ENCODE results near the gene GPBAR1. TPM values are rescaled to one million over a fixed set of nuclear protein-coding genes. Genes with fewer than 3 reads are reported as not detected.
A peak's percentile ranks its signal among the peaks of the same experiment; 100 is the strongest.

GPBAR1 gene
- total and polyA plus RNA-seq, 5 donors from 2014 or later = 1.2 TPM; not detected in 4

GRCh38 chr2:218282173-218282991 is 21.6 kb downstream of the GPBAR1 start:
- no peak overlapping the region for H3K4me3 Mint-ChIP-seq
- H3K27ac ChIP-seq (ENCODE audit: insufficient read depth, low read length, poor library complexity, severe bottlenecking) = peak overlapping the region; percentile 56

GRCh38 chr2:218284106-218284811 is 23.4 kb downstream of the GPBAR1 start:
- no peaks in the 10 kb centered on the region for H3K9me3 Mint-ChIP-seq
- peaks cover 61% of the 10 kb centered on the region for H3K4me1 ChIP-seq (ENCODE audit: control insufficient read depth, insufficient read depth, low read length, poor library complexity, severe bottlenecking)
- ATAC-seq (ENCODE audit: low read depth in 2 of 2) = peak; percentile 52 to 55
- H3K27me3 Mint-ChIP-seq = no peaks in the 10 kb centered on the region
- H3K36me3 Mint-ChIP-seq = peaks cover 12% of the 10 kb centered on the region
- peaks cover 33% of the 10 kb centered on the region for H3K36me3 ChIP-seq (ENCODE audit: control insufficient read depth, insufficient read depth, low read length)
- H3K27me3 ChIP-seq (ENCODE audit: control insufficient read depth, insufficient read depth, low read length) = no peaks in the 10 kb centered on the region
- H3K4me3 Mint-ChIP-seq = peak overlapping the region; percentile 92 to 97 (median 94)
- H3K27ac Mint-ChIP-seq = peak overlapping the region; percentile 95 to 97 (median 97)
- H3K27ac ChIP-seq (ENCODE audit: insufficient read depth, low read length, poor library complexity, severe bottlenecking) = peak overlapping the region; percentile 96
- H3K4me1 Mint-ChIP-seq = peaks cover 21 to 73% (median 40%) of the 10 kb centered on the region in 4 donors
- DNase-seq = peak; percentile 35 to 75 (median 46)
- peak overlapping the region; percentile 51 for H3K4me3 ChIP-seq (ENCODE audit: low read depth, low read length)
- H3K9me3 ChIP-seq (ENCODE audit: control insufficient read depth in 2 of 2, low read length in 2 of 2) = no peaks in the 10 kb centered on the region

More at GRCh38 chr2:218282173-218282991, 21.6 kb downstream of the GPBAR1 start:
- no peaks in the 10 kb centered on the region for H3K27me3 Mint-ChIP-seq
- no peaks in the 10 kb centered on the region for H3K27me3 ChIP-seq (ENCODE audit: control insufficient read depth, insufficient read depth, low read length)
- no peaks in the 10 kb centered on the region for H3K9me3 Mint-ChIP-seq
- peak overlapping the region in 2 of 3 donors; percentile 44 to 51 for H3K27ac Mint-ChIP-seq
- H3K4me3 ChIP-seq (ENCODE audit: low read depth, low read length) = no peak overlapping the region
- peaks cover 14% of the 10 kb centered on the region for H3K36me3 Mint-ChIP-seq
- H3K4me1 ChIP-seq (ENCODE audit: control insufficient read depth, insufficient read depth, low read length, poor library complexity, severe bottlenecking) = peaks cover 46% of the 10 kb centered on the region
- DNase-seq (no peak), ATAC-seq (ENCODE audit: low read depth in 2 of 2) (no peak)
- peaks cover 21 to 58% (median 31%) of the 10 kb centered on the region in 4 donors for H3K4me1 Mint-ChIP-seq
- no peaks in the 10 kb centered on the region for H3K9me3 ChIP-seq (ENCODE audit: control insufficient read depth in 2 of 2, low read length in 2 of 2)
- H3K36me3 ChIP-seq (ENCODE audit: control insufficient read depth, insufficient read depth, low read length) = peaks cover 52% of the 10 kb centered on the region

- Histone ChIP-seq H3K9me3 (ENCODE audit: control insufficient read depth in 2 of 2, low read length in 2 of 2) (no peaks in the 10 kb centered on the region), H3K4me1 (ENCODE audit: control insufficient read depth, insufficient read depth, low read length, poor library complexity, severe bottlenecking) (peaks cover 74% of the 10 kb centered on the region), H3K36me3 (ENCODE audit: control insufficient read depth, insufficient read depth, low read length) (peaks cover 20% of the 10 kb centered on the region), H3K27ac (ENCODE audit: insufficient read depth, low read length, poor library complexity, severe bottlenecking) (peak overlapping the region; percentile 96), H3K4me3 (ENCODE audit: low read depth, low read length) (peak overlapping the region; percentile 77), H3K27me3 (ENCODE audit: control insufficient read depth, insufficient read depth, low read length) (no peaks in the 10 kb centered on the region)
- ATAC-seq (ENCODE audit: low read depth in 2 of 2) (no peak), DNase-seq (no peak)
- Mint-ChIP-seq H3K4me1 (peaks cover 21 to 76% (median 52%) of the 10 kb centered on the region in 4 donors), H3K27ac (peak overlapping the region; percentile 95 to 97 (median 97)), H3K36me3 (peaks cover 7% of the 10 kb centered on the region), H3K27me3 (no peaks in the 10 kb centered on the region), H3K4me3 (peak overlapping the region; percentile 92 to 97 (median 94)), H3K9me3 (no peaks in the 10 kb centered on the region)
Measured at GRCh38 chr2:218285604-218286003, 24.8 kb downstream of the GPBAR1 start.

GRCh38 chr2:218286570-218287459 is 26.0 kb downstream of the GPBAR1 start:
- peaks cover 86% of the 10 kb centered on the region for H3K4me1 ChIP-seq (ENCODE audit: control insufficient read depth, insufficient read depth, low read length, poor library complexity, severe bottlenecking)
- Mint-ChIP-seq H3K9me3 (no peaks in the 10 kb centered on the region), H3K36me3 (peaks cover 4% of the 10 kb centered on the region), H3K27ac (peak overlapping the region; percentile 95 to 97 (median 97)), H3K27me3 (no peaks in the 10 kb centered on the region), H3K4me1 (peaks cover 21 to 84% (median 57%) of the 10 kb centered on the region in 4 donors), H3K4me3 (peak overlapping the region; percentile 92 to 97 (median 94))
- ATAC-seq (ENCODE audit: low read depth in 2 of 2) = peak; percentile 66 to 71
- peak overlapping the region; percentile 77 for H3K4me3 ChIP-seq (ENCODE audit: low read depth, low read length)
- peak overlapping the region; percentile 96 for H3K27ac ChIP-seq (ENCODE audit: insufficient read depth, low read length, poor library complexity, severe bottlenecking)
- peaks cover 13% of the 10 kb centered on the region for H3K36me3 ChIP-seq (ENCODE audit: control insufficient read depth, insufficient read depth, low read length)
- no peaks in the 10 kb centered on the region for H3K27me3 ChIP-seq (ENCODE audit: control insufficient read depth, insufficient read depth, low read length)
- DNase-seq = peak; percentile 72 to 87 (median 78)
- H3K9me3 ChIP-seq (ENCODE audit: control insufficient read depth in 2 of 2, low read length in 2 of 2) = no peaks in the 10 kb centered on the region

GRCh38 chr2:218289639-218290315 is 29.0 kb downstream of the GPBAR1 start:
- Histone ChIP-seq H3K27me3 (ENCODE audit: control insufficient read depth, insufficient read depth, low read length) (no peaks in the 10 kb centered on the region), H3K9me3 (ENCODE audit: control insufficient read depth in 2 of 2, low read length in 2 of 2) (no peaks in the 10 kb centered on the region), H3K36me3 (ENCODE audit: control insufficient read depth, insufficient read depth, low read length) (no peaks in the 10 kb centered on the region), H3K4me1 (ENCODE audit: control insufficient read depth, insufficient read depth, low read length, poor library complexity, severe bottlenecking) (peaks cover 80% of the 10 kb centered on the region), H3K27ac (ENCODE audit: insufficient read depth, low read length, poor library complexity, severe bottlenecking) (peak overlapping the region; percentile 96), H3K4me3 (ENCODE audit: low read depth, low read length) (peak overlapping the region; percentile 92)
- Mint-ChIP-seq H3K9me3 (no peaks in the 10 kb centered on the region), H3K36me3 (peaks cover 4% of the 10 kb centered on the region), H3K4me3 (peak overlapping the region; percentile 87 to 97 (median 95)), H3K27me3 (no peaks in the 10 kb centered on the region), H3K27ac (peak overlapping the region; percentile 94 to 97 (median 97)), H3K4me1 (peaks cover 22 to 85% (median 58%) of the 10 kb centered on the region in 4 donors)
- DNase-seq = no peak
- ATAC-seq (ENCODE audit: low read depth in 2 of 2) = no peak

GRCh38 chr2:218290316-218291261 is 29.8 kb downstream of the GPBAR1 start:
- Histone ChIP-seq H3K27ac (ENCODE audit: insufficient read depth, low read length, poor library complexity, severe bottlenecking) (peak overlapping the region; percentile 96), H3K9me3 (ENCODE audit: control insufficient read depth in 2 of 2, low read length in 2 of 2) (no peaks in the 10 kb centered on the region), H3K36me3 (ENCODE audit: control insufficient read depth, insufficient read depth, low read length) (no peaks in the 10 kb centered on the region), H3K4me3 (ENCODE audit: low read depth, low read length) (peak overlapping the region; percentile 92), H3K4me1 (ENCODE audit: control insufficient read depth, insufficient read depth, low read length, poor library complexity, severe bottlenecking) (peaks cover 72% of the 10 kb centered on the region), H3K27me3 (ENCODE audit: control insufficient read depth, insufficient read depth, low read length) (no peaks in the 10 kb centered on the region)
- H3K27ac Mint-ChIP-seq = peak overlapping the region; percentile 90 to 97 (median 97)
- DNase-seq (peak; percentile 28 to 57 (median 43)), ATAC-seq (ENCODE audit: low read depth in 2 of 2) (peak in 1 of 2 donors; percentile 10)
- no peaks in the 10 kb centered on the region for H3K9me3 Mint-ChIP-seq
- H3K4me3 Mint-ChIP-seq = peak overlapping the region; percentile 87 to 97 (median 95)
- no peaks in the 10 kb centered on the region for H3K27me3 Mint-ChIP-seq
- H3K4me1 Mint-ChIP-seq = peaks cover 16 to 84% (median 54%) of the 10 kb centered on the region in 4 donors
- H3K36me3 Mint-ChIP-seq = peaks cover 4% of the 10 kb centered on the region

All from CD4-positive, CD25-positive, alpha-beta regulatory T cell (primary cell).